GM18907 (cell line): ENCODE results near the gene XBP1.
A peak's percentile ranks its signal among the peaks of the same experiment; 100 is the strongest.
"Not testable (repeated sequence)": the region's sequence is repeated elsewhere in the genome, so short reads cannot be mapped to it uniquely, and the experiment has no call there.

Source experiments
- ATAC-seq: cut with Tn5 transposase; IDR thresholded peaks from one replicate; pipeline ENCODE4 v1.9.1; 2021; ENCODE audit warnings: mild to moderate bottlenecking, moderate library complexity; ENCODE audit not compliant: unreplicated experiment

XBP1 gene

GRCh38 chr22:28819253-28820096, 19.1 kb upstream of the XBP1 start:
- peak; percentile 41 for ATAC-seq

GRCh38 chr22:28817919-28818859, 17.8 kb upstream of the XBP1 start:
- ATAC-seq = no peak

DNA sequence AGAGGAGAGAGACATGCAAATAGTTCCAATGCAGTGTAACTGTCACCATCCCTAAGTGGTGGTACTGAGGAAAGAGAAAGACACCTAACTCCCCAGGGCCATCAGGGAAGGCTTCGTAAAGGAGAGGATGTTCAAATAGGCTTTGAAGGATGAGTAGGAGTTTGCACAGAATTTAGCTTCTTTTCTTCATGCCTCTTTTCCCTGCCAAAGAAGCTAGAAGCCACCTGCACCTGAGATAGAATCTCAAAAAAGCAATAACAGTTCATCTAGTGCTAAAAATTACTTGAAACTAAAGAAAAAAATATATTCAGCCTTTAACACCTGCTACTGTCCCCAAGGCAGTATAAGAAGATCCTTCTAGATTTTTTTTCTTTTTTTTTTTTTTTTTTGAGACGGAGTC, 16.7 kb upstream of the XBP1 start:
- ATAC-seq = no peak

GRCh38 chr22:28815729-28816128, 15.4 kb upstream of the XBP1 start:
- ATAC-seq = no peak

GRCh38 chr22:28815111-28815510, 14.7 kb upstream of the XBP1 start:
- ATAC-seq = no peak

DNA sequence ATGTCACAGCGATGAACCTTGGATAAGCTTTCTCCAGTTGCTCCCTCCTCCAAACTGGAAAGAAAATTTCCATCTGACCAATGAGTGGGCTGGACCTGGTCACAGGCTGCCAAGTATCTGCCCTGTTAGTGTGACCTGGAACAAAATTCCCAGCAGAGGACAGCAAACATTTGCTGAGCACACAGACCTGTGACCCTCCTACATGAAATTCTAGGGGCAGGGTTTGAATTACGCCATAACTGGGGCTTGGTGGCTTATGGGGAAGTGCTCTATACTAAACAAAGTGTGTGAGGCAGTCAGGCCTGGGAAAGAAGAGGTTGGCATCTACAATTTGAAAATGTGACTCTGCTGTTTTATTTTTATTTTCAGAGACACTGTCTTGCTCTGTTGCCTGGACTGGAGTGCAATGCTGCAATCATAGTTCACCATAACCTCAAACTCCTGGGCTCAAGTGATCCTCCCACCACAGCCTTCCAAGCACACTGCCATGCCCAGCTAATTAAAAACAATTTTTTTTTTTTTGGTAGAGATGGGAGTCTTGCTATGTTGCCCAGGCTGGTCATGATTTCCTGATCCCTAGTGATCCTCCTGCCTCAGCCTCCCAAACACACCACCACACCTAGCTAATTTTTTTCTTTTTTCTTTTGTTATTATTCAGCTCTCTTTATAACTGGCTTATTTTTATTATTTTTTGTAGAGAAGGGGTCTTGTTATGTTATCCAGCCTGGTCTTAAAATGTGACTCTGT, 13.6 kb upstream of the XBP1 start:
- no peak for ATAC-seq

DNA sequence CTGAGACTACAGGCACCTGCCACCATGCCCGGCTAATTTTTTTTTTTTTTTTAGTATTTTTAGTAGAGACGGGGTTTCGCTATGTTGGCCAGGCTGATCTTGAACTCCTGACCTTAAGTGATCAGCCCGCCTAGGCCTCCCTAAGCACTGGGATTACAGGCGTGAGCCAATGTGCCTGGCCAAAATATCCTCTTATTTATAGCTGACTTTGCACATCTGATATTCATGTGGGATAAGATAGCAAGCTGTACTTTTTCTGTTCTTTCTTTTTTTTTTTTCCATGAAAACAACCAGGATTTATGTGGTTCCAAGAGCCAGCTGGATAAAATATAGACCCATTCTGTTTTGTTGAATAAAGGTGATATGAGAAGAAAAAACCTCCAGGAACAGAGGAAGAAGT, 12.1 kb upstream of the XBP1 start:
- no peak for ATAC-seq

GRCh38 chr22:28810821-28811491, 10.6 kb upstream of the XBP1 start:
- ATAC-seq = no peak

- no peak for ATAC-seq
These were observed 8.5 kb upstream of the XBP1 start for GRCh38 chr22:28808716-28809355.

DNA sequence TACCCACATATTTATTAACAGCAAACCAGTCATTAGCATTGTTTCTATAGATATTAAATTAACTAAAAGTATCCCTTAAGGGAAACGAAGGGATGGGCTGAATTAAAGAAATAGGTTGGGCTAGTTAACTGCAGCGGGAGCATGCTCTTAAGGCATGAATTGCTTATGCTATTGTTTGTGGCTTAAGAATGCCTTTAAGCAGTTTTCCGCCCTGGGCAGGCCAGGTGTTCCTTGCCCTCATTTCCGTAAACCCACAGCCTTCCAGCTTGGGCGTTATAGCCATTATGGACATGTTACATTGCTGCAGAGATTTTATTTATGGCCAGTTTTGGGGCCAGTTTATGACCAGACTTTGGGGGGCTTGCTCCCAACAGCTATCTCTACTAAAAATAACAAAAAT, 5.1 kb upstream of the XBP1 start:
- ATAC-seq = not testable (repeated sequence)

DNA sequence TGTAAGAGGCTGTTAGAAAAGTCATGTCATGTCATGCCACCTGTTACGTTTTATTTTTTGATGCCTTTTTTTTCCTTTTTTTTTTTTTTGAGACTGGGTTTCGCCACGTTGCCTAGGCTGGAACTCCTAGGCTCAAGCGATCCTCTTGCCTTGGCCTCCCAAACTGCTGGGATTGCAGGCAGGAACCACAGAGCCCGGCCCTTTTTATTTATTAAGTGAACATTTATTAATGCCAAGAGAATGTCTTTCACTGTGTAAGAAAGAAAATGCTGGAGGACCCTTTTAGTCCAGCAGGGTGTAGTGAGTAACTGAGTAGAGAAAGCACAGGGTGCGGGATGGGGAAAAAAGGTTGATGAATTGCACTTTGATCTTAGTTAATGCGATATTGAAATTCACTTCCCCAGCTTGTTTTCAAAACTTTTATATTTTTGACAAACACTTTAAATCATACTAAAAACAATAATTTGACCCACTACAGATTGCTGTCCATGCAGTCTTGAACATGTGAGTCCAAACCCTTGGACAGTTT, 2.3 kb upstream of the XBP1 start:
- no peak for ATAC-seq

DNA sequence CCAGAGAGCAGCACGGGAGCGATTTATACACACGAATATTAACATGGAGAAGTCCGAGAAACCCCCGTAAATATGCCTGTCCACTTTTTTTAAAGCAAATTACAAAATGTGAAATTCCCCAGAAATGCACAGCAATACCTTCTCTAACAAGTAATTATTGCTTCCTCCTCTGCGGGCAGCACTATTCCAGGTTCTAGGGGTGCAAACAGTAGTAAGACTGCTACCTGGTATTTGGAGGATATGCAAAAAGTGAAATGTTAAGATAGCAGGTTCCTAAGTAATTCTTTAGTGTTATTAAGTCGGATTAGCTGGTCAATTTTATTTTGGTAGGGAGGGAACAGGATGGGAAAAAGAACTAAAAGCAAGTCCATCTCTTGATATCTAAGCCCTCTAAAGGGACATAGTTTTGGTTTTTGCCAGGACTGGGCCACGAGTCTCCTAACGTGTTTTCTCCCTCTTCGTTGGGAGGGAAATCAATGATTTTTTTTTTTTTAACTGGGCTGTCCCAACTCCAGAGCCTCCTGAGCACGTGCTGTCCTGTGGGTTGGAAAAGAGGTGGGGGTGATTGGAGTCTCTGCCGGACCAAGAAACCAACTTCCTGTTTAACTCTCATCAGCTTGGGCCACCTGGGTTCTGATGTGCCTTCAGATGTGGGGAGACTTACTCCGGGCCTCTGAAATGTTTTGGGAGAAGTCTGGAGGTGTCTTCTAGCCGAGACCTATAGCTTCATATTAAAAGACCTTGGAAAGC, 1.7 kb upstream of the XBP1 start:
- ATAC-seq = no peak

GRCh38 chr22:28799606-28800307, 612 bp downstream of the XBP1 start:
- ATAC-seq = peak; percentile 36

DNA sequence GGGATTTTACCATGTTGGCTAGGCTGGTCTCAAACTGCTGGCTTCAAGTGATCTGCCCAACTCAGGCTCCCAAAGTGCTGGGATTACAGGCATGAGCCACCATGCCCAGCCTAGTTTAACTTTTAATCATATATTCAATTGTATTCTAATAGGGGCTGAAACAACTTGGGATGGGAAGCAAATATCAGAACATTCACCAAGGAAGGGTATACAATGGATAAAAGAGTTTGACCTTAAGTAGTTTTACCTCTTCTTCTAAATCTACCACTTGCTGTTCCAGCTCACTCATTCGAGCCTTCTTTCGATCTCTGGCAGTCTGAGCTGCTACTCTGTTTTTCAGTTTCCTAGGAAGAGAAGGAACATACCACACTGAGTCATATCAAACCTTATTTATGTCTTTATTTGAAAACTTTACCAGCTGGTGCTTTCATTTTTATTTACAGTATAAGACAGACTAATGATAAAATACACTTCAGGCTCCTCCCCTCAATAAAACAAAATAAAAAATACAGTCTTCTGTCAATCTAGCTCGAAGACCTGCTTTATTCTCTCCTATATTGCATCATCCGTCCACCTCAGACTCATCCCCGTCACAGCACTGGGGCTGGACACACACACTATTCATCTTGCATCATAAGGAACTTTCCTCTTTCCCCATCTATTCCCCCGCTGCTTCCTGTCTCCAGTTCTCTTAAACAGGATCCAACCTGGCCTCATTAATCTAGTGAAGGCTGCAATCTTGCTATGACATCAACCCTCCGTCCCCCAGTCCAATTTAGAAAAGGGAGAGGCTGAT, 1.4 kb downstream of the XBP1 start:
- ATAC-seq = no peak

DNA sequence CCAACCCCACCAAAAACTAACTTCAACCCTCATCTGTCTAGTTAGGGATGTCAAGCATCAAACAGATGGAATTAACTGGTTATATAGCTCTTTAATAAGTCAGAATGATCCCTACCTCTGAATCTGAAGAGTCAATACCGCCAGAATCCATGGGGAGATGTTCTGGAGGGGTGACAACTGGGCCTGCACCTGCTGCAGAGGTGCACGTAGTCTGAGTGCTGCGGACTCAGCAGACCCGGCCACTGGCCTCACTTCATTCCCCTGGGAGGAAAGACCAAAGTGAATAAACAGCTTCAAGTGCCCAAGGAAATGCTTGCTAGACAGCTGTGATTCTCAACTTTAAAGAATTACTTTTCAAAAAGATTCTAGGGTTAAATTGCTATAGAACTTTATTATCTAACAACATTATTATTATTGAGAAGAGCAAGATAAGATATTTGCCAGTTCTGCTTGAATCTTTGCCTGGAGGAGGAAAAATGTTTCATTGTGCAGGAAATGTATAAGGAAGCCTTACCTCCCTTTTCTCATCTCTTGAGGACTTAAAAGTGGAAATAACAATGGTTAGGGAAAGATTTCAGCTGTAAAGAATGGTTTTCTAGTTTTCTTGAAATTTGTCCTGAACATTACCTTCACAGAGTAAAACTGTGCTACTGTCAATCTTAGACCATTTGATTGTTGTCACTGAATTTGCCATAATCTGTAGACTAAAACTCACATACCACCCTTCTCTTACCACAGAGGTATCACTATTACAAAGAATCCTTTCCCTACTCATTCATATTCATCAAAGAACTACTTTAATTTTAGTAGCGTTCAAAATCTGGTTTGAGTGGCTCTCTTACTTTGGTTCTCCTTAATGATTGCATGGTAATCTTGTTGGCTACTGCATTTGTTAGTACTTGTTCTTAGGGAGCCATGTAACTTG, 4.2 kb downstream of the XBP1 start:
- ATAC-seq = no peak

GRCh38 chr22:28795071-28795693, 5.2 kb downstream of the XBP1 start:
- no peak for ATAC-seq
